Stimulated activated CD4-positive, alpha-beta T cell treated with anti-CD3 and anti-CD28 coated beads, Interleukin-15, amount 100 ng/mL, for 24 hours (primary cell): Measurements from ENCODE around the gene RELL1.

ENCODE experiments used
- DNase-seq: peaks from one replicate; pipeline ENCODE4 v3.0.0-alpha.2; 2020

Gene RELL1

GRCh38 chr4:37591349-37591748 is 94.8 kb downstream of the RELL1 start:
- DNase-seq, result no peak

GRCh38 chr4:37590016-37590415 is 96.2 kb downstream of the RELL1 start:
- no peak for DNase-seq

GRCh38 chr4:37588150-37588549 is 98.0 kb downstream of the RELL1 start:
- no peak for DNase-seq

GRCh38 chr4:37586194-37586593 is 100.0 kb downstream of the RELL1 start:
- DNase-seq, result no peak

GRCh38 chr4:37584493-37585060 is 101.6 kb downstream of the RELL1 start:
- DNase-seq, result no peak

- no peak for DNase-seq
These were observed 102.1 kb downstream of the RELL1 start for GRCh38 chr4:37584071-37584470.

GRCh38 chr4:37573566-37573965 is 112.6 kb downstream of the RELL1 start:
- DNase-seq, result no peak

- no peak for DNase-seq
These were observed 117.7 kb downstream of the RELL1 start for GRCh38 chr4:37568489-37568888.

GRCh38 chr4:37567836-37568235 is 118.3 kb downstream of the RELL1 start:
- no peak for DNase-seq

- no peak for DNase-seq
These were observed 123.6 kb downstream of the RELL1 start for GRCh38 chr4:37562592-37562991.

- no peak for DNase-seq
These were observed 124.4 kb downstream of the RELL1 start for GRCh38 chr4:37561803-37562207.

GRCh38 chr4:37561196-37561802 is 124.9 kb downstream of the RELL1 start:
- no peak for DNase-seq
